HFF-Myc (cell line): Measurements from ENCODE around the gene ACTN4.

Experiments
- DNase-seq: peaks from one replicate; pipeline ENCODE4 v3.0.0-alpha.2; 2011; ENCODE audit warnings: low read depth; ENCODE audit errors: extremely low read depth
- H3K4me3 ChIP-seq: replicated peaks from 2 replicates; pipeline ENCODE4 v1.5.1; 2011; ENCODE audit warnings: low read depth, mild to moderate bottlenecking, control low read depth, low read length
- CTCF ChIP-seq: IDR thresholded peaks from 2 replicates; pipeline ENCODE4 v1.5.1; 2012; ENCODE audit warnings: mild to moderate bottlenecking, low read depth, low read length, control low read depth; ENCODE audit errors: missing control alignments

ACTN4 gene

GRCh38 chr19:38739440-38740256 lies 92.2 kb downstream of the ACTN4 start:
- DNase-seq = no peak
- no peak overlapping the region for H3K4me3 ChIP-seq
- no peak for TF ChIP-seq CTCF

- H3K4me3 ChIP-seq = no peak overlapping the region
- no peak for TF ChIP-seq CTCF
- no peak for DNase-seq
Observed at GRCh38 chr19:38740257-38740592, 92.8 kb downstream of the ACTN4 start.

DNA sequence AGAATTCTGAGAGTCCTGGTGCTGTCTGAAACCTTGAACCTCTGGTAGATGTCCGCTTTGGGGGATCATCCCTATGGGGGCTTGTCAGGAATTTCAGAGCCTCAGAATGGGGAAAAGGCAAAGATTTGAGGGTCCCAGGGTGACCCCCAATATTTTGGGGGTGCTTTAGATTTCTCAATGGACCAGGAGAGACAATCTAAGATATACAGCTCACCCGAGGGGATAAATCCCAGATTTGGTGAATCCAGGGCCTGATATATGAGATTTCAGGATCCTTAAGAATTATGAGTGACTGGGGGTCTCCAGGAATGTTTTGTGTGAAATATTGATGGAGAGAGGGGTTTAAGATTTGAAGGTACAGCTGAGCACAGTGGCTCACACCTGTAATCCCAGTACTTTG lies 93.5 kb downstream of the ACTN4 start:
- DNase-seq = no peak
- no peak overlapping the region for H3K4me3 ChIP-seq
- TF ChIP-seq CTCF = no peak

DNA sequence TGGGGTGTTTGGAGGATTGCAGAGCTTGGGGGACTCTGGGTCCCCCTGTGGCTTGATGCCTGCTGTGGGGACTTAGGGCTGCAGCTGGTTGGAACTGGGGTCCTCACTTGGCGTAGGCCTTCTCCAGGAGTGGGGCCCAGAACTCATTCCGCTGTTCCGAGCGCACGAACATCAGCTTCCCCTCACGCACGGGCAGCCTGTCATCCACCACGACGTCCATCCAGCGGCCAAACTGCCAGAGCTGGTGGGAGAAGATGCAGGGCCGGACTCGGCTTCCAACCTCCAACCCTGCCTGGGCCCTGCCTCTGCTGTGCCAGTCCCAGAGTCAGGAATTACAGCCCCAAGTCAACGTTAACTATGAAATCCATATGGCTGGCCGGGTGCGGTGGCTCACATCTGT lies 94.2 kb downstream of the ACTN4 start:
- TF ChIP-seq CTCF = no peak
- H3K4me3 ChIP-seq = no peak overlapping the region
- DNase-seq = no peak

GRCh38 chr19:38742296-38742695 lies 94.8 kb downstream of the ACTN4 start:
- no peak for TF ChIP-seq CTCF
- DNase-seq = no peak
- H3K4me3 ChIP-seq = no peak overlapping the region

DNA sequence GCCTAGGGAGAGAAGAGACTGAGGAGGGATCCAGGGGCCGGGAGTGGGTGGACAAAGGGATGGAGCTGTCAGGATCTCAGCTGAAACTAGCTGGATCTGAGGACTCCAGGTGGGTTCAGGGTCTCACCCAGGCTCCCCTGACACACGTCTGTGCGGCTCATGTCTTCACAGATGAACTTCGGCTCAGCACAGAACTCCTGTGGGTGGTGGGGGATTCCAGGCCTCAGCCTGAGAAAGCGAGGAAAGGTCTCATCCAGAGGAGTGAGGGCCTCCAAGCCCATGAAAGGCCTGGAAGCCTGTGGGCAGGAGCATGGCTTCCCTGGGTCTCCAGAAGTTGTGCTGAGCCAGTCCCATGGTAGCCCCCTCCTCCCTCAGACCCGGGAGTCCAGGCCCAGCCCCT lies 95.5 kb downstream of the ACTN4 start:
- no peak for TF ChIP-seq CTCF
- DNase-seq = no peak
- no peak overlapping the region for H3K4me3 ChIP-seq
